ENCODE results near the gene KRT80.

The KRT80 gene

DNA sequence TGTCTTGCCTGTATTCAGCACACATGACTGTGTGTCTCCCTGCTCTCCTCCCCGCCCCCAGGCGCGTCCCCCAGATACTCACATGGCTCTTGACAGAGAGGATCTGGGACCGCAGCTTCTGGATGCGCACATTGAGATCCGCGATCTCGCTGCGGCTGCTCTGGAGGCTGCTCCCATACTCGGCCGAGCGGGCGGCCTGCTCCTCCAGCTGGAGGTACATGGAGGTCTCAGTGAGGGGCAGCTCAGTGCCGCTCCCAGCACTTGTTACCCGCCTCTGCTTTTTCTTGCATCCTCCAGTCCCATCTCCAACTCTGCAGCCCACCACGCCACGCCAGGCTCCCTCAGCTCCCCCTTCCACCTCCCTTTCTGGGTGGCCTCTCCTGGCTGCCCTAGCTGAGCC lies 18.9 kb downstream of the KRT80 start:
- TF ChIP-seq ZFX (IDR thresholded peaks at IDR 0.05; ENCODE audit: borderline replicate concordance) = no peak
- TF ChIP-seq CTCF (IDR thresholded peaks at IDR 0.05) = no peak
- H3K27ac ChIP-seq = no peak overlapping the region

DNA sequence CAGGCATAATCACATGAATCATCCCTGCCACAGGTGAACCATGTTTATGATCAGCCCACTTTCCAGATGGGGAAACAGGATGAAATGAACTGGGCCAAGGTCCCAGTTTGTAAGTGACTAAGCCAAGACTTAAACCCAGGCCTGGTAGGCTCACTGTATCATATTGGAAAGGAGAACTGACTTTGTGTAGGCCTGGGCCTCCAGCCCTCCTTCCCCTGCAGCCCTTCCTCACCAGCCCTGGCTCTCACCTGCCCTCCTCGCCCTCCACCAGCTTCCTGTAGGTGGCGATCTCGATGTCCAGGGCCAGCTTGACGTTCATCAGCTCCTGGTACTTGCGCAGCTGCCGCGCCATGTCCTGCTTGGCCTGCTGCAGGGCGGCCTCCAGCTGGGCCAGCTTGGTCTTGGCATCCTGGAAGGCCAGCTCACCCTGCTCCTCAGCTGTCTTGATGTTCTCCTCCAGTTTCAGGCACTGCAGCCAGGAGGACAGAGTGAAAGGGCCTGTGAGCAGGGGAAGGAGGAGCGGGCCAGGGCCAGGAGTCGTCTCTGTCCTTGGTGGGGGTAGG lies 19.8 kb downstream of the KRT80 start:
- no peak overlapping the region for H3K27ac ChIP-seq
- TF ChIP-seq CTCF (IDR thresholded peaks at IDR 0.05) = peak; percentile 86
- TF ChIP-seq ZFX (IDR thresholded peaks at IDR 0.05; ENCODE audit: borderline replicate concordance) = no peak

GRCh38 chr12:52170827-52171226 lies 21.0 kb downstream of the KRT80 start:
- no peak overlapping the region for H3K27ac ChIP-seq
- no peak for TF ChIP-seq CTCF (IDR thresholded peaks at IDR 0.05)
- TF ChIP-seq ZFX (IDR thresholded peaks at IDR 0.05; ENCODE audit: borderline replicate concordance) = no peak

DNA sequence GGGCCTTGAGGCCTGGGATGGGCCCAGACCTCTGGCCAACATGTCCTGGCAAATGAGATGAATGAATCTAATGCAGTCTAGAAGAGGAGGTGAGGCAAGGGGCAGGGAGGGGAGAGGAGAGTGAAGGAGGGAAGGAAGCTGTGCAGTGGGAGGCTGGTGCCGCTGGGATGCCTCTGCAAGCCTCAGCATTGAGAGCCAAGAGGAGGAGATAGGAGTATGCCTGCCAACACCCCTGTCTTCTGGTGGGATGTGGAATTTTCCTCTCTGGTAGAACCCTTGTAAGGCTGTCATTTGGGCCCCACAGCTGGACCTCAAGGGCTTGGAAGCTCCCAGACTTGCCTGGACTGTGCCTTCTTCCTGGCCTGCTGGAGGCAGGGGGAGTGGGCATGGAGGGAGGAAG lies 21.9 kb downstream of the KRT80 start:
- no peak overlapping the region for H3K27ac ChIP-seq
- no peak for TF ChIP-seq ZFX (IDR thresholded peaks at IDR 0.05; ENCODE audit: borderline replicate concordance)
- TF ChIP-seq CTCF (IDR thresholded peaks at IDR 0.05) = no peak

- no peak overlapping the region for H3K27ac ChIP-seq
- TF ChIP-seq CTCF (IDR thresholded peaks at IDR 0.05) (no peak), ZFX (IDR thresholded peaks at IDR 0.05; ENCODE audit: borderline replicate concordance) (no peak)
These were observed 23.6 kb downstream of the KRT80 start for GRCh38 chr12:52168019-52168717.

GRCh38 chr12:52167526-52167925 lies 24.3 kb downstream of the KRT80 start:
- H3K27ac ChIP-seq = no peak overlapping the region
- no peak for TF ChIP-seq ZFX (IDR thresholded peaks at IDR 0.05; ENCODE audit: borderline replicate concordance)
- TF ChIP-seq CTCF (IDR thresholded peaks at IDR 0.05) = no peak

DNA sequence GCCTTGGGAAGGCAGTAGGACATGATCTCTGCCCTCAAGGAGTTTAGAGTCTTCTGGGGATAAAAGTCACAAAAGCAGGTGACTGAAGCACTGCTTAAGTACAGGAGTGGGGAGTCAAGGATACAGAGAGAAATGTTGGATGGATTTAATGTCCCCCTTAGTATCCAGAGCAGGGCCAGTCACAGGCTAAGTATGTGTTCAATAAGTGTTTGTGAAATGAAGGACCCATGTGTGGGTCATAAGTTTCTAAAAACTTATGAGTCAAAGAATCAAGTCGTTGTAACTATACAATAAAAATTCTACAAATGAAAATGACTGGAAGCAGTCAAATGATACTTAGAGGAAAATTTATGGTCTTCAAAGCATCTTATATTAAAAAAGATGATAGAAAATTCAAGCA lies 25.1 kb downstream of the KRT80 start:
- TF ChIP-seq ZFX (IDR thresholded peaks at IDR 0.05; ENCODE audit: borderline replicate concordance) = no peak
- TF ChIP-seq CTCF (IDR thresholded peaks at IDR 0.05) = no peak
- H3K27ac ChIP-seq = no peak overlapping the region

Measured in 22Rv1 (cell line).